HG03196 (cell line): ENCODE measurements around the gene PPY.
"Not testable (repeated sequence)": the region's sequence is repeated elsewhere in the genome, so short reads cannot be mapped to it uniquely, and the experiment has no call there.

Source experiments
- ATAC-seq: cut with Tn5 transposase; IDR thresholded peaks from one replicate; pipeline ENCODE4 v1.9.1; 2021; ENCODE audit not compliant: unreplicated experiment

PPY gene

GRCh38 chr17:43907425-43907981 is 34.8 kb downstream of the PPY start, which contains the start of gene MPP2:
TSS of gene MPP2 (minus strand) at chr17:43907536. CDS start at chr17:43904460, 3,076 bp downstream.
- ATAC-seq, result no peak

- ATAC-seq, result no peak
These were observed 35.3 kb downstream of the PPY start for GRCh38 chr17:43906951-43907424.

GRCh38 chr17:43905985-43906852 is 36.1 kb downstream of the PPY start:
- ATAC-seq, result no peak

GRCh38 chr17:43905400-43905984 is 36.8 kb downstream of the PPY start:
- no peak for ATAC-seq

GRCh38 chr17:43901861-43902589 is 40.3 kb downstream of the PPY start:
- ATAC-seq, result no peak

GRCh38 chr17:43900858-43901754 is 41.2 kb downstream of the PPY start:
- ATAC-seq, result no peak

GRCh38 chr17:43900183-43900857 is 42.0 kb downstream of the PPY start:
- ATAC-seq, result no peak

GRCh38 chr17:43898446-43898845 is 43.8 kb downstream of the PPY start:
- ATAC-seq, result no peak

- ATAC-seq, result no peak
These were observed 44.4 kb downstream of the PPY start for GRCh38 chr17:43897831-43898230.

GRCh38 chr17:43894494-43894893 is 47.8 kb downstream of the PPY start:
- not testable (repeated sequence) for ATAC-seq

- ATAC-seq, result no peak
These were observed 49.7 kb downstream of the PPY start for GRCh38 chr17:43892647-43892952.

GRCh38 chr17:43891851-43892646 is 50.2 kb downstream of the PPY start:
- ATAC-seq, result no peak
